Stimulated activated CD8-positive, alpha-beta memory T cell treated with anti-CD3 and anti-CD28 coated beads, Interleukin-7, amount 100 ng/mL, for 24 hours (primary cell): ENCODE measurements around the gene METTL8.

Source experiments
- DNase-seq: peaks from one replicate; pipeline ENCODE4 v3.0.0-alpha.2; 2020; ENCODE audit warnings: low read depth

METTL8 gene

DNA sequence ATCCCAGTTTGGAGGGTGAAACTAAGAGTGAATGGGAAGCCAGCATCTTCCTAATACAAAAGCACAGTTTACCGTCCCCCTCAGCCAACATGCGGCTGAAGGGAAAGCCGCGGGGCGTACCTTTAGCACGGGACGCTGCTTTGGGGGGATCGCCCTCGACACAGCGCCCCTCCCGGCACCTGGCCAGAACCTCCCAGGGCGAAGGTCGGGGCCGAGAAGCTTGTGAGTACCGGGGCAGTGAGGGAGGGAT is at the start of gene METTL8:
Gene METTL8 (minus strand): TSS at position 228 of the 250 bp plus-strand sequence. CDS start 41,805 bp downstream, outside the sequence.
- no peak for DNase-seq

DNA sequence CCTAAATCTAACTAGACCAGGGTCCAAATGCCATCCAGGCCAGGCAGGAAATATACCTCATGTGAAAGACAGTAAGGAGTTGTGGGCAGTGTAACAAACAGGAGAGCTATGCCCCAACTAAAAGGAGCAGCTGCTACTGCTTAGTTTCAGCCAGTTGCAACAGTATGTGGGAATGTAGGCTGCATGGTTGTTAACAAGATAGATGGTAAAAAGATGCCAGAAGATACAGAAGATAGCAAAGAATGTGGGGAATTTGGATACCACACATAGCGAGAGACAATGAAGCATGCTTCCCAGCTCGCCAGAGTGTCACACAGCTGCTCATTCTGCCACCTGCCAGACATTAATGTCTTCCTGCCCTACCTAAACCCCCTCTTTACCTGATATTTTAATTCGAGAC is 49.1 kb upstream of the METTL8 start:
- DNase-seq: no peak

DNA sequence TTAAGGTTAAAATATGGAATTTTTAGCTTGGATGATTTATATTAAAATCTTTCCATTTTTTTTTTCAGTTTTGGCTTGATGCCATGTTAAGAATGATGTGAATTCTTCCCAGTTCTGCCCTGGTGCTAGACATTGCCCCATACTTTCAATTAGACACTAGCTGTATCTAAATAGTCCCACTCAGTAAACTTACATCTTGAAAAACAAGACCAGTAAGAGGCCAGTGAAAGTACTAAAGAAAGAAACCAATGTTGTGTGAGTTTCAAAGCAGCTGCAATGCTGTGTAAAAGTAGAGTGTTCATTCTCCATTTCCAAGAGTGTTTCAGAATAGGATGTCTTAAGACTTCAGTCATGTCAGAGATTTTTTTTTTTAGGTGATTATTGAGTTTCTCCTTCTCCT is 48.5 kb upstream of the METTL8 start:
- no peak for DNase-seq

GRCh38 chr2:171480908-171481307 is 47.1 kb upstream of the METTL8 start:
- DNase-seq: no peak

DNA sequence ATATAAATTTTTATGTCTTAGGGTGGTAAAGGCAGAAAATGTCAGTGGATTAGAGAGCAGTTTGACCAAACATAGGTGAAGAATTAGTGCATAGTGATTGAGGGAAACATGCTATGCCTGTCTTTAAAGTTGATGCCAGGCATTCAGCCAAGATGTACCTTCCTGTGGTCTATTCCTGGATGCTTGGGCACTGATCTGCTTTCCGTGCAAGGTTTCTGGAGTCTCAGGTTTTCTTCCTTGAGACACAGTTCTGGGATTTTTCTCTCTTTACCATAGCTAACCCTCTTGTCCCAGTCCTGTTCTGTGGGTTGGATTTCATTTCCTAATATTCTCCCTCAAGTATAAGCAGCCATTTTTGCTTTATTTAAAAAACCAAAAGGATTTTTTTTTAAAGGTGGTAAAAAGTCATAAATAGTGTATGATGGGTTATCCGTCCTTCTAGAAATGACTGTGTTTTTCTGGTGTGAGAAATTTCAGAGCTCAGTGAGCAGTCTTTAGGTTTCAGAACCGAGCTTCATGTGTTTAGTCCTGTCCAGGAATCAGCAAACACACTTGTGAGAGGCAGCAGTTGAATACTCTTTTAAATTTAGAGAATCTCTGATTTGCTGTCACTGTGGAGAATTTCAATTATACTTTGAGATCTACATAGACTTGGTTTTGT is 45.5 kb upstream of the METTL8 start:
- no peak for DNase-seq

DNA sequence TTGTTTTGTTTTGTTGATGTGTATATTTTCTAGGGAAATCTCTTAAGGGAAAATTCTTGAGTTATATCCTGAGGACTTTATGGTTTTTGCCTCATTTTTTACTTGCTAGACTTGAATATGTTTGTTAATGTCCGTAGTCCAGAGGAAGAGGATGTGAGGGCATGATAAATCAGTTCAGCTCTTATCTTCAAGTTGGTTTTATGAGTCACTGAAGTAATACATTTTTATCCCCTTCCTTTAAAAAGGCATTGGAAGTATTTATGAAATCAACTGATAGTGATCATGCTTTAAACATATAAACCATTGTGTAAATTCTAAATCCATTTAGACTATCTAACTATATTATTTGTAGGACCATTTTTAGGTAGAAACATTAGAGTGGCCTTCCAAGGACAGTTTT is 44.6 kb upstream of the METTL8 start:
- DNase-seq: no peak

GRCh38 chr2:171475979-171476378 is 42.2 kb upstream of the METTL8 start:
- no peak for DNase-seq

DNA sequence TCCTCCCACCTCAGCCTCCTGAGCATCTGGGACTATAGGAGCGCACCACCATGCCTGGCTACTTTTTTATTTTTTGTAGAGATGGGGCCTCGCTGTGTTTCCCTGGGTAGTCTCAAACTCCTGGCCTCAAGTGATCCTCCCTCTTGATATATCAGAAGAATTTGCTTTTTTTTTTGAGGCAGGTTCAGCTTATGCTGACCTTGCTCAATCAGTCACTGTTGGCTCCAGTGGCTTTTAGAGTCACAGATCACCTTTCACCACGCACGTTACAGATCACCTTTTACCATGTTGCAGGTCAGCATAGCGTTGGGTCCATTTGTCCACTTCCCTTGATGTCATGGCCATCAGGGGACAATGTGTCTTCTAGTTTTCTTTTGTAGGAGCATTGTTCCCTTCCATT is 36.3 kb upstream of the METTL8 start:
- DNase-seq: no peak

GRCh38 chr2:171469176-171469575 is 35.4 kb upstream of the METTL8 start:
- DNase-seq: no peak

GRCh38 chr2:171460537-171460936 is 26.7 kb upstream of the METTL8 start:
- DNase-seq: no peak

DNA sequence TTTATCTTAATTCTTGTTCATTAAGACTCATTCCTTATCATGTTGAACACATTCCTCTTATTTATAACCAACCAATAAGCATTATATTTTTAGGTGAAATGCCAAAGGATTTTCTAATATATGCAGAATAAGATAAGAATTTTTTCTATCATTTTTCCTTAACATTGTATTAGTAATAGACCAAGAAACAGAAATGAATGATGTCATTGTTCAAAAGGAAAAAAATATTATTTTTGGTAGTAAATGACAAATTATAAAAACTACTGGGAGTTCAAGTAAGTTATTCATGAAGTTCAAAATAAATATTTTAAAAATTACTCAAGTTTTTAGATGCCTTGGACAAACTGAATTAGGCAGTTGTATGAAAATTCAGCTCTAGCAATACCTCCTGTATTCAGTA is 25.7 kb upstream of the METTL8 start:
- DNase-seq: no peak

- no peak for DNase-seq
Observed at GRCh38 chr2:171452773-171453172, 19.0 kb upstream of the METTL8 start.

DNA sequence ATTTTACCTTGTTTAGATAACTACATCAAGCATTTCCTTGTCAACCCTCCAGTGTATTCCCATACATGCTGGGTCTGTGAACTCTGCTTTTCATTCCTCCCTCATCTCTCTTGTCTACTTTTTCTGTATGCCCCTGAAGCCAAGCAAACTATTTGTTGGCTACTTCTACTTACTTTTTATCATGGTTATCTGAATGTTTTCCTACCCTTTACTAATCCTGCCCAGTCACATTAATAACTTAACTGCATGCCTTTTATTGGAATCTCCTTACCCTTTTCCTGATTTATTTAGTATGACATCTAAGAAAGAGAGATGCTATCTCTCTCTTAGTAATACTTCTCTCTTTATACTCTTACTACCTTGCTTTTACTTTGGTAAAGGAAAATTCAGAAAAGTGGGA is 17.3 kb upstream of the METTL8 start:
- no peak for DNase-seq

GRCh38 chr2:171447675-171448074 is 13.9 kb upstream of the METTL8 start:
- DNase-seq: no peak

DNA sequence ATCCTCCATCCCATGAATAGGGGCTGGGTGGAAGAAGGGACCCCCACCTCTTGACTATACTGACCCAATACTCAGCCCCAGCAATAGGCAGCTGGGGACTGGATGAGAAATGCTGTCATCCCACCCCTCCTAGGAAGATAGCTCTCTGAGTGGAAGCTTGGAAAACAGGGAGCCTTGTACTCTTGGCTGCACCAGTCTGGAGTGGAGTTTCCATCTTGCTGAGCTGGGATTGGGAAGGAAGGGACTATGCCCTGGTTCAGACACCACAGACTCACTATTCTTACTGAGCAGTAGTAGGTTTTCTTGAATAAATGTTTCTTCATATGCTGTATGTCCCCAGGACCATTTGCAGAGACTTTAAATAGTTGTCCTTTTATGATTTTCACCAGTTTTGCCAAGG is 7.7 kb upstream of the METTL8 start:
- no peak for DNase-seq

DNA sequence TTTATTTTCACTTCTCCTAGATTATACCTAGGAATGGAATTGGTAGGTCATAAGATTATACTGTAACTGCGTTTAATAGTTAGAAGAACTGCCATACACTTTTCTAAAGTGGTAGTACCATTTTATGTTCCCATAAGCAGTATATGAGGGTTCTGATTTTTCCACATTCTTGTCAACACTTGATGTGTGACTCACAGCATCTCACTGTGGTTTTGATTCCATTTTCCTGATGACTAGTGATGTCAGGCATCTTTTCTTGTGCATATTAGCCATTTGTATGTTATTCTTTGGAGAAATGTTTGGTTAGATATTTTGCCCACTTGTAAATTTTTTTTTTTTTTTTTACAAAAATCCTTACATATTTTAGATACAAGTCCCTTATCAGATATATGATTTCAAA is 2.5 kb upstream of the METTL8 start:
- DNase-seq: no peak

GRCh38 chr2:171434013-171434989 is 511 bp upstream of the METTL8 start, which contains the start of gene DCAF17:
TSS of gene DCAF17 (plus strand) at chr2:171434226. CDS start at chr2:171434578, 352 bp downstream.
- DNase-seq: peak; percentile 83

DNA sequence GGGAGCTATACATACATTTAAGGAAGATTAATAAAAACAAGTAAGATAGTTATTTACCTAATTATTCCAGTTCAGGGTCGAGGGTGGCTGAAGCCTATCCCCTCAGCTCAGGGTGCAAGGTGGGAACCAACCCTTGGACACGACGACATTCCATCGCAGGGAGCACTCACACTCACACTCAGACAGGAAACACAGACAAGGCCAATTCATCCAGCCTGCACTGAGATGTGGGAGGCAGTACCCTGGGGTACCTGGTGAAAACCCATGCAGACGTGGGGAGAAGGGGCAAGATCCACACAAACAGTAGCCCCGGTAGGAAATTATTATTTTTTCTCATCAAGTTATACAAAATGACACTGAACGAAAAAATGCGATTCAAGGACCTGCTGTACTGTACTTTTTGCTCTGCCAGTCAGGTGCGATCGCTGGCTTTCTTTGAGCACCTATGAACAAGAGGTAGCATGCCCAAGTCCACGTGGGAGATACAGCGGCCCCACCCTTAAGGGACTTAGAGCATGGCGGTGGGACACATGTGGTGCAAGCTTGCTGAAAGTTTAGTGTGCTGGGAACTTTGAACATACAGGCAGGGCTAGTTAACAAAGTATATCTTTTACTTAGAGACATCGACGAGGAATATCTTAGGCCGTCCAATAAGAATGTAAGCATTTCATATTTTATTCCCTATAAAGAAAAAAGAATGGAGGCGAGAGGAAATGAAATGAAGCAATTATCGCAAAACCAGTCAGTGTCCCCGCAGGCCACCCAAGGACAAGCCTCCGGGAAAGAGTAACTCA is 624 bp downstream of the METTL8 start:
- peak; percentile 13 for DNase-seq

DNA sequence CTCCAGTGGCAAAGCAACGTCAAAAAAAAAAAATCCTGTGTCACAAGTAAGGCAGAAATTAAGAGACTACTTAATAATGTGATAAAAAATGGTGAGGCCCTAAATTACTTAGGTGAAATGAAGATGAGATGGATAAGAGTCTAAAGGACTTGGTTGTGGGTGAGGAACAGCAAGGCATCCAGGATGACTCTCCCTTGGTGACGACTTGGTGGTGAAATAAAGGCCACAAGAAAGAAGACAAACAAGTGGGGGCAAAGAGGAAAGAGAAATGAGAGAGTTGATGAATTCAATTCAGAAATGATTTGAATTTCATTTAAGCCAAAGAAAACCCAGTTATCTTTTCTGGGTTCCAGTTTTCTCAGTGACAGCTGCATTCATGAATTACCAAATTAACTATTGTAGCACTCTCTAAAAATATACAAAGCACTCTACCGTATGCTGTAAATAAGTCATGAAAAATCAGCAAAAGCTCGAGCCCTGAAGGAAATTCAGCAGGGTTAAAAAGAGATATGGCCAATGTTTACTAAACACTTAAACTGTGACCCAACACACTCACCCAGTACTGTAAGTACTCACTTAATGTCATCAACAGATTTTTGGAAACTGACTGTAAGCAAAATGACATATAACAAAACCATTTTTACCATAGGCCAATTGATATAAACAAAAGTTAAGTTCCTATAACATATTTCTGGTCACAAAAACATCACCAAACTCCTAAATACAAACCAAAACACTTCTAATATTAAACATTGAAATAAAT is 1.4 kb downstream of the METTL8 start:
- DNase-seq: no peak

GRCh38 chr2:171431677-171432167 is 2.1 kb downstream of the METTL8 start:
- no peak for DNase-seq

DNA sequence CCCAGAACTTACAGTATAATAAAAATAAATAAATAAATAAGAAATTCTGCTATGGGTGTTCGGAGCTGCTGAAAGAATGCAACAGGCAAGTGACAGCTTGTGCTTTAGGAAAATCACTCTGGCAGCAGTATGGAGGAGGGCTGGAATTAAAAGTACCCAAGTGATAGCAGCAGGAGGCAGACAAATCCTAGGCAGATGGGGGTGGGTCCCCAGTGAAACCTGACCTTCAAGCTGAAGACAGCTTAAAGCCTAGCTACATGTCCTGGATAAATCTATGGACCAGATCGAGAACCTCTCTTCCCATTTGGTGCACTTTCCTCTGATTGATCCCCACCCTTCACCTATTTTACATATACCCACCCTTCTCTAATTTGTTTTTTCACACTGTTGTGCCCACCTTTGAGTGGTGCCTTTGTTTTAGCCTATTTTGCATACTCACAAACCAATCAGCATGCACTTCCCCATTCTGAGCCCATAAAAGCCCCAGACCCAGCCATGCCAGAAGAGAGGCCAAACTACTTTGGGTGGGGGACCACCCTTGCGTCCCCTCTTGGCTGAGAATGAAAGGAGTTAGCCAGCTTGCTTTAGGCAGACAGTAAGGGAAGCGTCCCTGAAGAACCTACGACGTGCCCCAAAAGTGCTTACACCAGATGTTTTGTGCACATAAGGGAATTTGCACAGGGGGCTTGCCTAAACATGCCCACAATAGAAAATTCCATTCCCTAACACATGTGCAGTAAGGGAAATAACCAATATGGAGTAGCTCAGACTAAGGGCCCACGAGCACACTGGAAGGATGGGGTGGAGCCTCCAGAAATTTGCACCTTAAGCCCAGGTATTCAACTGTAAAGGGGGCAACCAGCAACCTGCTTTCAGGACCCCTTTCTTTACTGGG is 3.0 kb downstream of the METTL8 start:
- DNase-seq: no peak
